CD4-positive, alpha-beta T cell treated with Interleukin-12 subunit alpha and Interleukin-12 subunit beta, for 1 hour (primary cell): ENCODE data around the gene RAB25.

Experiments
- DNase-seq: peaks from one replicate; pipeline ENCODE4 v3.0.0-alpha.2; 2020

RAB25 gene

DNA sequence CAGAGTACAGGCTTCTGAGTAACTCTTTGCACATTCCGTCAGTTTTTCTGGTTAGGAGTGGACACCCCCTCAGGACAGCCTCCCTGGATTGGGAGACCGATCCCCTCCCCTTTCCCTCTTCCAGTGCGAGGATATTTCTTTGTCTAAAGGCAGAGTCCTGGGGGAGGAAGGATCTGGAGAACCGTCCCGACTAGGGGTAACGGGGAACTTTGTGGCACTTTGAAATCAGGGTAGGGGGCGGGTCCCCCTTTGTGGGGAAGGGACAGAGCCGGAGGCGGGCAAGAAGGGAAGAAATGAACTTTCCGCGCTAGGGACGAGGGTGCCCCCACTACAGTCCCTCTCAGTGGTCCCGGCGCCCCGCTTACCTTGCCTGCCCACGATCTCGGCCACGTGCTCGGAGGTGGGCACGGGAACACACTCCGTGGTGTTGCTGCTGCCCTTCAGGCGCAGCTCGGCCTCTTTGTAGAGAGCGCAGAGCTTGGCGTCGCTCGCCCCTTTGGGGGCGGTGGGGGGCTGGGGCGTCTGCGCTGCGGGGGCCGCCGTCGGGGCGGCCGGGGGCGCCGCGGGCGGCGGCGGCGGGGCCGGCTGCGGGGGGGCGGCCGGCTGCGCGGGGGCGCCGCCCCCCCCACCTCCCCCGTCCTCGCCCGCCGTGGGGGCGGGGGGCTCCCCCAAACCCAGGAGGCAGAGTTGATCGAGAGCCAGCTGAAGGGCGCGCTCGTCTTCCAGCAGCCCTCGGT lies 20.4 kb downstream of the RAB25 start:
- no peak for DNase-seq

DNA sequence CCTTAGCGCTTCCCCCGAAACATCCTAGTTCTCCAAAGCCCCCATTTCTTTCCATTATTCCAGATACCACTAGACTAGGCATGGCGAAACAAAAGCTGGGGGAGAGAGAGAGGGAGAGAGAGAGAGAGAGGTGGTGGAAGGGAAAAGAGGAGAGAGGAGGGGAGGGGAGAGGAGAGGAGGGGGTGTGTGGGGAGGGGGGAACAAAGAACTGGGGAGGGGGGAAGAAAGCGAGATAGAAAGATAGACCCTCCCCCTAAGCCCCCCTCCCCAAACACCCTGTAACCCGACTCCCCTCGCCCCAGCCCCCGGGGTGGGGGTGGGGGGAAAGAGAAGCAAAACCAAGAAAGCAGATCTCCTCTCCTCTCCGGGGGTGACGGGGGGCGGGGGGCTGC lies 21.0 kb downstream of the RAB25 start:
- no peak for DNase-seq

DNA sequence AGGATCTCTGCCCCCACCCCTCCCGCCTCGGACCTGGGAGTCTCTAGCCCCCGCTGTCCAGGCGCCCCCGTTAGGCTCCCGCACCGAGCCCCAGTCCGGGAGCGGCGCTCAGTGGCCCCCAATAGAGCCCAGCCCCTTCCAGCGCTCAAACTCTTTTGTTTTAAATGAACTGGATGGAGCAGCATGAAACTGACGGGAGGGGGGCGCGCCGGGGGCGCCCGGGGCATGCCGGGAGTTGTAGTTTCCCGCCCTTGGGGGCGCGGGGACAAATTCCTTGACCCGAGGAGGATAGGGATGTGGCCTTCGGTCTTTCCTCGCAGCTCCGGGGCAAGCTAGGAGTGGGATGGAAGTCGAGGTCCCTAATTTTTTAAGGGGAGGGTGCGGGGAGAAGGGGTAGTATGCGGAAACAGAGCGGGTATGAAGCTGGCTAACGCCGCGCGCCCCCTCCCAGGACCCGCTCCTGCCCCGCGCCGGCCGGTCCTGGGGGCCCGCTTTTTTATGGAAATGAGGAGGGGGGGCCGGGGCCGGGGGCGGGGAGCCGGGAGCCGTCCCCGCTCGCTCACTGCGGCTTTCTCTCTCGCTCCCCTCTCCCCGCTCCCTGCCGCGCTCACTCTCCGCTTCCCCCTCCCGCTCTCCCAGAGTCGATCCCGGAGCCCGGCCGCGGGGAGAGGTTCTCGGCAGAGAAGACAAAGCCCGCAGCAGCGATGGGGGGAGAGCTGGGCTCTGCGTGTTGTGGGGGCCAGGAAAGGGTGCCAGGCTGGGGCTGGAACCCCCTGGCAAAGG lies 21.5 kb downstream of the RAB25 start, which contains the start of gene MEX3A:
Gene MEX3A (minus strand): TSS at position 157 of the 783 bp plus-strand sequence. CDS start 467 bp downstream, outside the sequence.
- DNase-seq: peak; percentile 67

DNA sequence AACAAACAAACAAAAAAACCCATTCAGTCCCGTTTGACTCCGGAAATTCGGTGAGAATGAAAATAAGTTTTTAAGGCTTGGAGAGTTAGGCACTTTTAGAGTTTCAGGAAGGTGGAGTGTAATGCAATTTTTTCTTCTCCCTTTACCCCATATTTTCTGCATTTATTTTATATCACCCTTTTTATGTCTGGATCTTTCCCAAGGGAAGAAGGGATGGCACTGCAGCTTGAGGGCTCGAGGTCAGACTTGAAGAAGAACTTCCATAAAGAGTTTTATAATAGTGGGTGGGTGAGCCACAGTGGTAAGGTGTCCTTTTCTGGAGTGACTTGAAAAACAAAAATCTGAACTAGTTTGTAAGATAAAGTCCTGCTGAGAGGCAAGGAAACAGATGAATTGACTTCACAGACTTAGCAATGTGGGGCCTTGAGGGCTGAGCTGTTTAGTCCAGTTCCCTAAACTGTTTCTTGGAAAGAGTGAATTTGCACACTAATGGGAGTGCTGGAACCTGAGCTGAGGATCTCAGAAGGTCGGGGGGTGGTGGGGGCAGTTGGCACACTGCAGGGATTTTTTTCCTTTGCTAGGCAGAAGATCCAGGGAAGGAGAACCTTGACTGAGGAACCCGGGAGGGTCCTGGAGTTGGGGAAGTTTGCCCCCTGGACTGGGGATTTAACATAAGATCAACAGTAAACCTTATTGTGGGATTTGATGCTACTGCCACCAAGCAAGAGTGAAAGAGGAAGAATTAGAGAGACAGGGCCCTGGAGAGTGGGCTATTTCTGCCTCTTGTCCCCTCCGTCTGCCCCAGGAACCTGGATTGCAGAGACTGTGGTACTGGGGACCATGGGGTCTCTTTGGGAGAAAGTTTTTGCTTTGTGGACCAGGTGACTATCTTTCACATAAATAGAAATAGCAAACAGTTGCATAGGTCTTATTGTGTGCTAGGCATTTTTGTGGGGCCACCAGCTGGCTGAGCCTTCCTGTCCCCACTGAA lies 23.1 kb downstream of the RAB25 start:
- DNase-seq: no peak

DNA sequence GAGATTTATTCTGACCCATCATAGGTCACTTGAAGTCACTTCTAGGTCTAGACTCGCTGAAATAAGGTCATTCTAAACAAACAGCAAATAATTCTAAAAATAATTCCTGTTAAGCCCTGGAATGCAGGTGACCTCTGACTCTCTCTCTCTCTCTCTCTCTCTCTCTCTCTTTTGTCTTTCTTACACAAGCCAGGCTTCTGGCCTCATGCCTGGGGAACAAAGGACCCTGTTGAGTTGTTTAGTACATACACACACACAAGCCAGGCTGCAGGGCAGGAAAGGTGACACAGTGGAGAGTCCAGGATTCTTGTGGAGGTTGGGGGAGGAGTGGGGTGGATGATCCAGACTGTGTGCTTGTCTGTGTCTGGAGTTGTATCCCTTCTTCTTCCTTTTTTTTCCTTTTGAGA lies 25.3 kb downstream of the RAB25 start:
- no peak for DNase-seq

DNA sequence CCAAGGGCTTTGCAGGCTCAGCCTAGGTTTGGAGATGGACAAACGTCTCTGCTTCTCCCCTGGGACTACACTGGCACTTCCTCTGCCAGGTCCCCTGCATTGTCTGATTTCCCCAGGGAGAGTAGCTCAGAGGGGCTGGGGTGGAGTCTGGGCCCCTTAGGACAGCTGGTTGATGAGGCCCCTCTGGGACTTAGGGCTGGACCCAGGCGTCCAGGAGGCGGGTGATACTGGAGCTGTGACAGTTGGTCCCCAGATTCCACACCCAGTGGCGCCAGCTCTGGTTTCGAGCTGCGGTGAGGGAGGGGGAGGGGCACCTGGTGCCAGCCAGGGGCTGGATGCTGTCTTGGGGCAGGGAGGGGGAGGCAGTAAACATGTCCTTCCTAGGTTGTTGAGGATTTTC lies 28.7 kb downstream of the RAB25 start:
- DNase-seq: no peak

DNA sequence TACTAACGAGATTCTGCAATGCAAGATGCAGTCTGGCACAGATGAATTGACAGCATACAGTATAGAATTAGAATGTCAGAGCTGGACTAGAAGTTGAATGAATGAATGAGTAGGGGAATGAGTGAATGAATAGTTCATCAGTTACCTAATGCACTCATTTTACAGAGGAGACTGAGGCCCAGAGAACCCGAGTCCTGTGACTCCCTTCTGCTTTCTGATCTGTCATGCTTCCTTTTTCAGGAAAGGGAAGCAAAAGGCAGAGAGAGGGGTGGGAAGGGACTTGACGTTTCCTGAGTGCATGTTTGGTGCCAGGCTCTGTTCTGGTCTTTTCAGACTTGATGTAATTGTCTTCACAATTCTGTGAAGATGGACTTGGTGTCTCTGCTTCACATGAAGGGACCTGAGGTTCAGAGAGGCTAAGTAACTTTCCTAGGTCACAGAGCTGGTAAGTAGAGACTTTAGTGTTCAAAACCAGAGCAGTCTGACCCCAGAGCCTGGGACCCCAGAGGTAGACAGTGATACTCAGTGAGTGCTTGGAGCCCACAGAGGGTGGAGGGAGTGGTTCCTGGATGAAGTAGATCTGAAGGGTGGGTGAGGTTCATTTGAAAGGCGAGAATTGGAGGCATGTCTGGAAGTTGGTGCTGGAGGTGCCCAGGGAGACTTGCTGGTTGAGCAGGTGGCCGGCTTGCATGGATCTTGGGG lies 29.3 kb downstream of the RAB25 start:
- DNase-seq: no peak

DNA sequence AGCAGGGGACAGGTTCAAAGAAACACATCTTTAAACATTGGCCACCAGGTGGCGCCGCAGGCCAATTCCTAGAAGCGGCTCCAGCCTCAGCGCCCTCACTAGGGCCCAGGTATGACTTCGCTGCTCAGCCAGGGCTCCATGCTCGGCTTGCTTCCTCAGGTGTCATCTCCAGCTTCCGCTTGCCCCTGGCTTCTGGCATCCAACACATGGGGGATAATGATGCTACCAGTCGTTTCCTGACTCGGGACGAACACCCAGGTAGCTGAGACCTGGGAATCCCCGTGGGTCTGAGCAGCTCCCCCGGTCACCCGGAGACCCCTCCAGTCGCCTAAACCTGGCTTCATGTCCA lies 29.9 kb downstream of the RAB25 start:
- peak; percentile 89 for DNase-seq

DNA sequence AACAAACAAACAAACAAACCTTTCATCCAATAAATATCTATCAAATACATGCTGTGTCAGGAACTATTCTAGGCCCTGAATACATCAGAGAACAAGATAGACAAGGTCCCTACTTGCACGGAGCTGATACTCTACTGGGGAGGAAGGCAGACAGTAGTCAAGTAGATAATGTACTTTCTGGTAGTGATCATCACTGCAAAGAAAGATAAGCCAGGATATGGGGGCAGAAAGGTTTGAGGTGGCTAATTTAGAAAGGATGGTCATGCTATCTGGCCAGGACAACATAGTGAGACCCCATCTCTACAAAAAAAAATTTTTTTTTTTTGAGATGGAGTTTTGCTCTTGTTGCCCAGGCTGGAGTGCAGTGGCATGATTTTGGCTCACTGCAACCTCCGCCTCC lies 30.6 kb downstream of the RAB25 start:
- DNase-seq: no peak

DNA sequence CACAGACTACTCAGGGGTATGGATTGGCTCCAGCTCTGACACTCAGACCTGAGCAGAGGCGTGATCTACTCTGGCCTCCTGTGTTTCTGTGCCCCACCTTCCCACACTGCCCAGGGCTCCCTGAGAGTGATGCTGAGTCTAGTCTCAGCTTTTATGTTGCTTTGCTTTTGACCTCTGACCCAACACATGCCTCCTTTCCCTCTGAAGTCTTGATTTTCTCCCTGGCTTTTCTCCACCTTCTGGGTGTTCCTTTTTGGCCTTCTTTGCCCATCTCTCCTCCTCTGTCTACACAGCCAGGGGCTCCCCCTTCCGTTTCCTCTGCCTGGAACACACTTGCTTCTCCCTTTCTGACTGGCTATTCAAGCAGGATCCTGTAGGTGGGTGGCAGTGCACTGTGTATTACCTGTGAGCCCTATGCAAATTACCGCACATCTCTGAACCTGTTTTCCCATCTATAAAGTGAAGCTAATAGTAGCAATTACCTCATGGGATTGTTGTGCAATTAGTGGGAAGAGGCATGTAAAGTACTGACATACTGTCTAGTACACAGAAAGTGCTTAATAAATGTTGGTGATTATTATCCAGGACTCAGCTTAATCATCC lies 35.0 kb downstream of the RAB25 start:
- no peak for DNase-seq

DNA sequence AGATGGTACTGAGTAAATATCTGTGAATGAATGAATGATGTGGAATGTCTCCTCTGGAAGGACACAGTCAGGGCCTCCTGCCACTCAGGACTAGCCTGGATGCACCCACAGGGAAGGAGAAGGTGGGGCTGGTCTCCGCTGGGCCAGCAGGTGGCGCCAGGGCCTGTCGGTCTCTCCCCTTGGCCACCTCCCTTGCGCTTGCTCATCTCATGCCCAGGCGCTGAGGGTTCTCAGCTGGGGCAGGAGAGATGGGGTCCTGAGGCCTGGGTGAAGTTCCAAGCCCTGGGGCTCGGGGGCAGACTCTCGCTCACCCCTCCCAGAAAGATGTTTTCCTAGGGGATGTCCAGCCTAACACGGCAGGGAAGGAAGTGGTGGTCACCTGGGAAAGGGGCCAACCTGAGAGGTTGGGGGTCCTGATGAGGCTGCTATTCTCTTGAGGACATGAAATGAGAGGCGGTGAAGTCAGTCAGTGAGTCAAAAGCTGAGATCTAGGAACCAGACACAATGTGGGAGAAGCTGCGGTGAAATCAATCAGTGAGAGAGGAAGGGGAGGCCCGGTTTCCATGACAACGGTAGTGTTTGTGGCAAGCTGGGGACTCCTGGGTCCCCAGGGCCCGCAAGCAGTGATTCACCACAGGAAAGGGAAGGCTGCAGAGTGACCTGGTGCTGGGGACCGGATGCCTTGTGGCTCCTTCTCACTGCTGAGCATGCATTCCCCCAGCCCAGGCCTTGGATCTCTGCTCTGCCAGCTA lies 35.9 kb downstream of the RAB25 start:
- DNase-seq: peak; percentile 94

DNA sequence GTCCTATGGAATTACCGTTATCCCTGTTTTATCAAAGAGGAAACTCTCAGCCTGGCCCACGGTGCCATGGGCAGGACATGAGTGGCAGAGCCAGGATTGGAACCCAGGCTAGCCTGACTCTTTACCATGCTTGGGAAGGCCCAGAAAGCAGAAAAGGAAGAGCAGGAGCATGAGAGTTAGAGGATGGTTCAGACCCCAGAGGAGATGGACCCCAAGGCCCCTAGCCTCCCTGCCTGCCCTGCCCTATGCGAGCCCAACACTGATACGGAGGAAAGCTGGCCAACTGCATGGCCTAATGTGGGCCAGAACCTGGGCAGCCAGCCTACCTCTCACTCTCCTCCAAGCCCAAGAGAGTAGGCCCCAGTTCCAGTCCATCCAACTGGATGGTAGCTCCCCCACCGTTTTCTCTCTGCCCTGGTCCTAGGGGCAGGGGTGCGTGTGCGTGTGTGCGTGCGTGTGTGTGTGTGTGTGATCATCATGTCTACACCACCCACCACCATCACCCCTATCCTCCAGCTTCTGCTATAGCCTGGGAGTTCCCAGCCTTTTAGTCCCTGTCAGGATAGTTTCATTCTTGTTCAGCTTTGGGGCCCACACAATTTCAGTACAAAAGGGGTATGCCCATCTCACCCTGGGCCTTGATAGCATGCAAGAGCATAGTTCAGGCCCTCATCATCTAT lies 36.7 kb downstream of the RAB25 start:
- DNase-seq: no peak

DNA sequence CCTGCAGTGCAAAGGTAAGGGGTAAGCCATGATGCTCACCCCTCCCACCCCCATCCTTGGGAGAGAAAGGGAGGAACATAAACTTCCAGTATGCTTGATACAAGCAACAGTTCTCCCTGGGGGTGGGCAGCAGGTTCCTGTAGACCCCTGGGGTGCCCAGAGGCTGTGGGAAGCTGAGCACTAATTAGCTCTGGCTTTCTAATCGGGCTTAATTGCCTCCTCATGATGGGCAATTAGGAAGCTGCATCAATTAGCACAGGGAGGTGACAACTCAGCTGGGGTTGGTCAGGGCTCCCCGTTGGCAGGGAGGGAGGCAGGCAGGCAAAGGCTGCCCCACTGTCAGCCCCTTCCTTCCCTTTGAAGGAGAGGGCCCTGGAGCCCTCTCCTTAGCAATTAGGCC lies 37.8 kb downstream of the RAB25 start:
- DNase-seq: no peak

DNA sequence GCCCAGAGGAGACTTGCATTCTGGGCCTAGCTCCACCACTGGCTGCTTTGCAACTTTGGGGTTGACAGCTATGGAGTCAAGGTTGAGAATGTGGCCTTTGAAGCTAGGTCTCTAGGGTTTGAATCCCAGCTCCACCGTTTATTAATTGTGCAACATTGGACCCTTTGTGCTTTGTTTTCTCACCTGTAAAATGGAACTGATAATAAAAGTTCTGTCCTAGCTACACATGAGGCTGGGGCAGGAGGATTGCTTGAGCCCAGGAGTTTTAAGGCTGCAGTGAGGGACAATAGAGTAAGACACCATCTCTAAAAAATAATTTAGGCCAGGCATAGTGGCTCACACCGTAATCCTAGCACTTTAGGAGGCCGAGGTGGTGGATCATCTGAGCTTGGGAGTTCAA lies 38.3 kb downstream of the RAB25 start:
- DNase-seq: no peak

DNA sequence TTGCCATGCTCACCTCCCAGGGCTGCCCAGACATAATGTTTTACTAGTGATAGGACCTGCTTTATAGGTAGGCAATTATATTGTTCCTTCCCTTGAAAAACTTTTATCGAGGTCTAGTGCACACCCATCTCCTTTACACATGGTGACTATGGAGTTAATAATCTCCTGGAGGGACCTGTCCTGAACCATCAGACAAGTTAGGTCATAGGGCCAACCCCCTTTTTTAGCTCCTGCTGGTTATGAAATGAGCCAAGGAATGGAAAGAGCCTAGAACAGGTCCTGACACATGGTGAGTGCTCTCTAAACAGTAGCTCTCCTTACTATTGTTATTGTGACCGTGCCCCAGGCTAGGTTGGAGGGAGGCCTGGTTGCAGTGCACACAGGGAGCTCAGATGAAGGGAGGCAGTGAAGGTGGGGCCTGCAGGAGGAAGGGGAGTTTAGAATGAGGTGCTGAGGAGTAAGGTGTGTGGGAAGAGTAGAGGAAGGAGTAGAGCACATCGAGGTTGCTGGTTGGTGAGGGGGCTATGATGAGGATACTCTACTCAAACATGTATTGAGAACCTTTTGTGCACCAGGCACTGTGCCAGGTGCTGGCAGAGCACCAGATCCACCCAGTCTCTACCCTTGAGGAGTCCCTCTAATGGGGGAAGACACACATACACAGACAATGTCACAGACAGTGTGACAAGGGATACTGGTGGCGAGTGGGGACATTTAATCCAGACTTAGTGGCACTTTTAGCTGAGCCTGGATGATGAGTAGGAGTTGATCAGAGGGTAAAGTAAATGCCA lies 39.4 kb downstream of the RAB25 start:
- DNase-seq: no peak

DNA sequence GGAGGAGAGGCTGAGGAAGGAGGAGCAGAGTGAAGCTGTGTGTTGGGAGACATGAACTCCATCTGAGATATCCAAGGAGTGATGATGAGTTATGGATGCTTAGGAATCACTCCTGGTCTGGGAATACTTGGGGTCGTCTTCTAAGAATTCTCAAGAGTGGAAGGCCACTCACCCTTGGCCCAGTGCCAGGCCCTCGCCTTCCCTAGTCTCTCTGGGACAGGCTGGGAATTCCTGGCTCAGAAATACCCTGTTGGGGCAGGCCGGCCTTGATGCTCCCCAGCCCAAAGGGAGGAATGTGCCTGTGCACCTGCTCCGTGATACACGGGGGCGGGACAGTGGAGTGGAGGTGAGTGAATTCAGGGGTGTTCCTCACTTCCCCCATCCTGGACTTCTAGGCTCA lies 40.9 kb downstream of the RAB25 start:
- no peak for DNase-seq

DNA sequence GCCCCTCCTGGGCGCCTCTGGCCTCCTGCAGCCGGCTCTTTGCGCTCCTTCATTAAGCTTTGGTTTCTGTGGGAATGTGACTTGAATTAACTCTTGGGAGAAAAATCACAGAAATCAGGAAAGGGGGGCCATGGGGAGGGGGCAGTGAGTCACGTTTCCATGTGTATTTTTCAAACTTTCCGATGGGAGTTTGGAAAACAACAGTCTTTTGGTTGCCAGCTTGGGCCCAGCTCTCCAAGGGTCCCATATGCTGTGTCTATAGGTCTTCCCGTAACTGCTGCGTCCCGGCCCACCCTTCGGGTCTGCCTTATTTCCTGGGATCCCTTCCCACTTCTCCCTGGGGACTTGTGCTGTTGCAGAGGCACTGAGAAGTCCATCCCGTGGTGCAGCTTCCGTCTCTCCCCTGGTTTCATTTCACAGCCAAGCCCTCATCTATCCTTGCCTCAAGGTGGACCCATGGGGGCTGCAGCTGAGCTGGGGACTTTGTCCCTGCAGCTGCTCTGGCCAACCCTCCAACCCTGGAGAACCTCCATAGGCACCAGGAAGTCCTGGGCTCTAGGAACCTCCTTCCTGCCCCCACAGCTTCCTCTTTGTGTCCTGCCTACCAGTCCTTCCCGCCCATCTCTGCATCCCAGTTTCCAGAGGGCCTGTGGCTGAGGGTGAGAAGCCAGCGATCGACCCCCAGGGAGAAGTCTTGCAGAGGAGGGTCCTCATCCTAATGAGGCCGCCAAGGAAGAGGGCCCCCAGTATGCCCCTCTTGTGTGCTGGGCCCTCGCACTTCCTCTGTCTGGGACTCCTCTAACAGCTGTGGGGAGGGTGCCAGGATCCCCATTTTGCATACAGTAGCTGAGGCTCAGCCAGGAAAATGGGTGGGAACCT lies 41.9 kb downstream of the RAB25 start:
- DNase-seq: no peak

DNA sequence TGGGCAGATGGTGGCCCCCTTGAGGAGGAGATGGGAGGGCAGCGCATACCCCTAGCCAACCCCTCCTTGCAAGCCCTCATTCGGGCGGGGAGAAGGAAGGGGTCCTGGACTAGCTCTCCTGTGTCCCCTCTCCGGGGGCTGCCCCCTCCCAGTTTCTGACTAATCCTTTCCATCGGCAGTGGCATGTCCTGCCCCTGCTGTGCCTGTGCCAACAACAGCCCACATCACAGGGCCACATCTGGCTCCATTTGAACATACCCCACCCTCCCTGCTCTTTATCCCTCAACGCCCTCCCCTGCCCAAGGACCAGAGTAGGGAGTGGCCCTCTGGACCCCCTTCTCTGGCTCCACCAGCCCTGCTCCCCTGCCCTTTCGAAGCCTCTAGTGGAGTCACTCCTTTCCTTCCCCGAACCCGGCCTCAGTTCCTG lies 42.6 kb downstream of the RAB25 start:
- DNase-seq: peak; percentile 48
